Effector memory CD8-positive, alpha-beta T cell (primary cell): ENCODE data around the gene UBE2E1.

Experiments used
- ATAC-seq: fragments of 150-1000 bp; cut with Tn5 transposase; replicated peaks from 2 replicates; pipeline ENCODE4 v1.10.0; 2021; ENCODE audit warnings: mild to moderate bottlenecking, moderate library complexity
- DNase-seq, 3 experiments: peaks; one replicate each; pipeline ENCODE4 v3.0.0; 2021
- H3K27ac Mint-ChIP-seq, 2 donors: one replicate each; pipeline ENCODE4 v1.8.0; 2022; ENCODE audit warnings: mild to moderate bottlenecking in 2 of 2, mixed read lengths in 2 of 2, moderate library complexity in 2 of 2
- H3K27me3 Mint-ChIP-seq, 2 donors: one replicate each; pipeline ENCODE4 v1.8.0; 2022; ENCODE audit warnings: mixed read lengths in 2 of 2
- H3K36me3 Mint-ChIP-seq: one replicate; pipeline ENCODE4 v1.8.0; 2022; ENCODE audit warnings: mild to moderate bottlenecking, moderate library complexity, mixed read lengths; ENCODE audit not compliant: insufficient read depth
- H3K4me1 Mint-ChIP-seq, 2 donors: one replicate each; pipeline ENCODE4 v1.8.0; 2022; ENCODE audit warnings: low read depth in 2 of 2, mixed read lengths in 2 of 2
- H3K4me3 Mint-ChIP-seq, 2 donors: one replicate each; pipeline ENCODE4 v1.8.0; 2022; ENCODE audit warnings: mild to moderate bottlenecking in 2 of 2, mixed read lengths in 2 of 2, moderate library complexity in 2 of 2
- H3K9me3 Mint-ChIP-seq, 2 donors: one replicate each; pipeline ENCODE4 v1.8.0; 2022; ENCODE audit warnings: mixed read lengths in 2 of 2

UBE2E1 gene

GRCh38 chr3:23937296-23937695 lies 131.5 kb downstream of the UBE2E1 start:
- Mint-ChIP-seq H3K27me3 (peaks cover 4 to 9% of the 10 kb centered on the region in 2 donors), H3K9me3 (no peaks in the 10 kb centered on the region), H3K36me3 (peaks cover 3% of the 10 kb centered on the region), H3K27ac (no peak overlapping the region), H3K4me3 (no peak overlapping the region), H3K4me1 (no peaks in the 10 kb centered on the region)
- ATAC-seq = no peak
- no peak for DNase-seq

DNA sequence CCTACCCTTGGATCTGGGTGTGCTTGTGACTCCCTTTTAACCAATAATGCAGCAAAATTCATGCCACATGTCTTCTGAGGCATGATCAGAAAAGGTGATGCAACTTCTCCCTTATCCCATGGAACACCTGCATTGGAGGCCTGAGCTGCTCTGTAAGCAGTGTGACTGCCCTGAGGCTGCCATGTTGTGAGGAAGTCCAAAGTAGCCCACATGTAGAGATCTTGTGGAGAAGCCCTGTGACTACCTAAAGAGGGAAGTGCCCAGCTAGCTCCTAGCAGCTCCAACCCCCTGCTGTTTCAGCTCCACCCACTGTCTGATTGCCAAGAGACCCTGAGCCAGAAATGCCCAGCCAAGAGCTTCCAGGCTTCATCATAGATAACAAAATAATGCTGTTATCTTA lies 132.9 kb downstream of the UBE2E1 start:
- Mint-ChIP-seq H3K27me3 (peaks cover 4 to 9% of the 10 kb centered on the region in 2 donors), H3K36me3 (peaks cover 5% of the 10 kb centered on the region), H3K9me3 (no peaks in the 10 kb centered on the region), H3K27ac (no peak overlapping the region), H3K4me3 (no peak overlapping the region), H3K4me1 (no peaks in the 10 kb centered on the region)
- ATAC-seq (no peak), DNase-seq (no peak)

DNA sequence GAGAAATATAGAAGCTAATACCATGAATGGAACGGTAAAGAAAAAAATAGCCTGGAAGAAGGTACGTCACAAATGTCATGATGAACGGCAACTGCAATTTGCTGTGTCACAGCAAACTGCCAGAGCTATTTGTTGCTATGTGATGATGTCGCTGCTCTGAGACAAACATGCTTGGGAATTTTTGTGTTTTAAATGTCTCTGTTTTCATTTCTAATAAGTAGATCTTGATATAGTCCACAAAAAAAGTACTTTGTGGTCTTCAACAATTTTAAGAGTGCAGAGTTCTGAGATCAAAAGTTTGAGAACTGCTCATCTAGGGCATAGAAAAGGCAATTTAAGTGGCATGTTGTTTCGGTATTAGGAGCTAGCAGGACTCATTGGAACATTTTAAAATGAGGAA lies 135.0 kb downstream of the UBE2E1 start:
- Mint-ChIP-seq H3K36me3 (peaks cover 25% of the 10 kb centered on the region), H3K4me3 (no peak overlapping the region), H3K27me3 (peaks cover 0 to 9% of the 10 kb centered on the region in 2 donors), H3K4me1 (peaks cover 4% of the 10 kb centered on the region in 2 donors), H3K27ac (no peak overlapping the region), H3K9me3 (no peaks in the 10 kb centered on the region)
- DNase-seq (no peak), ATAC-seq (no peak)
